Body of pancreas (tissue), 4 donors: ENCODE data around the gene RPS27L. TPM values are rescaled to one million over a fixed set of nuclear protein-coding genes. Genes with fewer than 3 reads are reported as not detected.

Experiments
- ATAC-seq: fragments of 150-250 bp; one replicate; pipeline ENCODE4 v1.9.1; 2016
- DNase-seq, 4 donors: peaks; one replicate each; pipeline ENCODE4 v3.0.0-alpha.2; 2019
- H3K27ac ChIP-seq, 4 donors: fragments of 200-600 bp; sonication (generic); 1 replicate in 3 of 4; 2 replicates in 1 of 4; pipeline versions ENCODE4 v1.5.1 to v1.6.1; 2016 to 2019; ENCODE audit warnings: mild to moderate bottlenecking in 1 of 4, mixed read lengths in 1 of 4, moderate library complexity in 1 of 4
- H3K27me3 ChIP-seq, 2 donors: fragments of 200-600 bp; sonication (generic); one replicate each; pipeline ENCODE4 v1.6.0; 2016; ENCODE audit warnings: mild to moderate bottlenecking in 1 of 2
- H3K36me3 ChIP-seq, 2 donors: fragments of 200-600 bp; sonication (generic); replicated peaks in 1 of 2; 2 replicates each; pipeline ENCODE4 v1.5.1; 2016; ENCODE audit warnings: low read depth in 2 of 2; ENCODE audit not compliant: insufficient read depth in 1 of 2
- H3K4me1 ChIP-seq: fragments of 200-600 bp; sonication (generic); one replicate; pipeline ENCODE4 v1.6.0; 2016
- H3K4me3 ChIP-seq, 2 donors: fragments of 200-600 bp; sonication (generic); 1 replicate in 1 of 2; 2 replicates in 1 of 2; pipeline ENCODE4 v1.5.1; 2016 to 2019
- H3K9me3 ChIP-seq, 3 donors: fragments of 200-600 bp; sonication (generic); 1 replicate in 2 of 3; 2 replicates in 1 of 3; pipeline ENCODE4 v1.5.1; 2016
- POLR2A ChIP-seq, 3 donors: fragments of 450-650 bp; IDR thresholded peaks; one replicate each; pipeline ENCODE4 v1.6.1; 2016; ENCODE audit warnings: antibody characterized with exemption in 3 of 3, mild to moderate bottlenecking in 2 of 3
- WGBS, 2 donors: methylation state at CpG; one replicate each; pipeline ENCODE4 v1.1.5; 2017; 5-methylcytosine and 5-hydroxymethylcytosine counted together
- intact Hi-C: fragments of 100-400 bp; cut with DNase I; formaldehyde crosslinking; loops from one replicate; pipeline ENCODE4 v1.15.1; 2023
- total RNA-seq, 2 donors: library from RNA; depleted of rRNA; stranded (reverse); fragments of >200 nt; gene quantifications; one replicate each; pipeline ENCODE4 v1.1.0, GENCODE V29; 2016
- TF ChIP-seq, protein P1 (sequence below), 7 experiments: fragments of 450-650 bp in 4 of 7; fragments of 200-600 bp in 3 of 7; sonication (generic) in 3 of 7; IDR thresholded peaks; one replicate each; pipeline ENCODE4 v1.5.1; 2016 to 2019; ENCODE audit warnings: antibody characterized with exemption in 7 of 7

The RPS27L gene
- total RNA-seq, 2 donors from 2014 or later, result 15.2 to 37.9 TPM

DNA sequence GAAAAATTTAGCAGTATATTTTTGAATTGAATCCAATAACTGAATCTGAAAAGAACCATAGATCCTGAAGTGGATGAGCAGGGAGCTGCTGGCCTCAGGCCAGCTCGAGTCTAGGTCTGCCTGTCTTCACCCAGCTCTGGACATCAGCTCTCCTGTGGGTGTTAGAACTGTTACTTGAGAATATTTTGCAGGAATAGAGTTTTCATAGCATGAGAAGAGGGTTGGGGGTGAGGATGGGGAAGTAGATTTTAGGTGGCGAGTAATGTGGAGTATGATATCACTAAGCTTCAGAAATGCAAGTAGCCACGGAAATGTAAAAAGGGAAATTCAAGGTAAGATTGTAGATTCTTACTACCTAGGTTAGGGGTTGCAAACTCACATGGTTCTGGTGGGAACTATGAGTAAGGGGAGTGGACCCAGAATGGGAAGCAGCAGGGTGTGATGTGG, 38.3 kb upstream of the RPS27L start:
- no peaks in the 10 kb centered on the region for H3K27me3 ChIP-seq
- ATAC-seq, result no peak
- TF ChIP-seq POLR2A (IDR thresholded peaks at IDR 0.05), result no peak
- TF ChIP-seq, protein P1, sequence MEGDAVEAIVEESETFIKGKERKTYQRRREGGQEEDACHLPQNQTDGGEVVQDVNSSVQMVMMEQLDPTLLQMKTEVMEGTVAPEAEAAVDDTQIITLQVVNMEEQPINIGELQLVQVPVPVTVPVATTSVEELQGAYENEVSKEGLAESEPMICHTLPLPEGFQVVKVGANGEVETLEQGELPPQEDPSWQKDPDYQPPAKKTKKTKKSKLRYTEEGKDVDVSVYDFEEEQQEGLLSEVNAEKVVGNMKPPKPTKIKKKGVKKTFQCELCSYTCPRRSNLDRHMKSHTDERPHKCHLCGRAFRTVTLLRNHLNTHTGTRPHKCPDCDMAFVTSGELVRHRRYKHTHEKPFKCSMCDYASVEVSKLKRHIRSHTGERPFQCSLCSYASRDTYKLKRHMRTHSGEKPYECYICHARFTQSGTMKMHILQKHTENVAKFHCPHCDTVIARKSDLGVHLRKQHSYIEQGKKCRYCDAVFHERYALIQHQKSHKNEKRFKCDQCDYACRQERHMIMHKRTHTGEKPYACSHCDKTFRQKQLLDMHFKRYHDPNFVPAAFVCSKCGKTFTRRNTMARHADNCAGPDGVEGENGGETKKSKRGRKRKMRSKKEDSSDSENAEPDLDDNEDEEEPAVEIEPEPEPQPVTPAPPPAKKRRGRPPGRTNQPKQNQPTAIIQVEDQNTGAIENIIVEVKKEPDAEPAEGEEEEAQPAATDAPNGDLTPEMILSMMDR (IDR thresholded peaks at IDR 0.05), result no peak
- H3K9me3 ChIP-seq, result no peaks in the 10 kb centered on the region
- WGBS, 2 donors, result 72 to 89% methylated on average over 3 of the region's 3 CpGs
- no peaks in the 10 kb centered on the region for H3K36me3 ChIP-seq
- peaks cover 23% of the 10 kb centered on the region for H3K4me1 ChIP-seq
- H3K4me3 ChIP-seq, result no peak overlapping the region
- no peak overlapping the region for H3K27ac ChIP-seq
- DNase-seq, result peak in 1 of 4 donors; percentile 25
- intact Hi-C loops, result no loop called here

DNA sequence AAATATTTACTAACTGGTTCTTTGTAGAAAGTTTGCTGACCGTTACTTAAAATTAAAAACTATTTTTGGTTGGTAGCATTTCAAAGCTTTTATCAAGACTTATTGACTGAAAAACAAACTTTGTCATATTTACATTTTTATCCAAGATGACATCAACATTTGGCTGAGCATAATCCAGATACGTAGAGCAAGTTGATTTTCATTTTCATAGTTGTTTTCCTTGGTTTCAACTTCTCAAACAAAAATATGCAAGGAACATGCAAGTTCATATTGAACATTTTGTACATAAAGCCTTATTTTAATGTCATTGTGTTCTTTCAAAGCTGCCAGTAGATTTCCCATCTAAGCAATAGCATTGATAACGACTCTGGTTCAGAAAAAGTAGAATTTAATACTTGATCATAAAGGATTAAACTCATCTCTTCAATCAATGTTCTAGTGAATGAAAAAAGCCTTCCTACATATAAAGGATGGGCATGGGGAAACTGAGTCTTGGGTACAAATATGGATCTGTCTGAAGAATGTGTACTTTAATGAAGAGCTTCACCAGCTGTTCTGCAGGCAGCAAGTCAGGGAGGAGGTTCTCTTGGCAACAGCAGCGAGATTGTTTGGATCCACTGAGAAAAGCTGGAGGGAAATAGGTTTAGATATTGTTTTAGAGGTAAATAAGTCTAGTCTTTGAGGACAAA, 37.7 kb upstream of the RPS27L start:
- H3K27ac ChIP-seq, result peak overlapping the region in 1 of 4 donors; percentile 9
- DNase-seq (no peak), ATAC-seq (no peak)
- no peaks in the 10 kb centered on the region for H3K36me3 ChIP-seq
- no peaks in the 10 kb centered on the region for H3K9me3 ChIP-seq
- H3K4me3 ChIP-seq, result no peak overlapping the region
- no peak for TF ChIP-seq POLR2A (IDR thresholded peaks at IDR 0.05)
- TF ChIP-seq, protein P1 (IDR thresholded peaks at IDR 0.05), result no peak
- intact Hi-C loops, result no loop called here
- H3K27me3 ChIP-seq, result no peaks in the 10 kb centered on the region
- H3K4me1 ChIP-seq, result peaks cover 29% of the 10 kb centered on the region
- WGBS, 2 donors, result 51 to 56% methylated on average over 4 of the region's 4 CpGs

DNA sequence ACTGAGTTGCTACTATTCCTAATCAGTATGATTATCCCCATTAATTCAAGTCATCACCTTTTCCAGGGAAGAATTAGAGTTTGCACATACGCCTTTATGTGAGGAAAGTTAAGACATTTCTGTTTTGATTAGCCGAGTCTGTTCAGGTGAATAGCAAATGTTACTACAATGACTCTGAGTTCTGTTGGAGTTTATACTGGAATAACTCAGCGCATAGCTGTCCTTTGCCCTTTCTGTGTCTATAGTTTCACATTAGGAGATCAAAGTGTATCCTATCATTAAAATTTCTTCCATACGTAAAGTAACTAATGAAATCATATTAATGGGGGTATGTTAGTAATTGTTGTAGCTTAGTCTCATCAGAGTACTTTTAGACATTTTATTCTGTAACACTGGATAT, 37.0 kb upstream of the RPS27L start:
- Histone ChIP-seq H3K9me3 (no peaks in the 10 kb centered on the region), H3K4me3 (no peak overlapping the region), H3K27me3 (no peaks in the 10 kb centered on the region), H3K27ac (no peak overlapping the region), H3K4me1 (peaks cover 29% of the 10 kb centered on the region), H3K36me3 (no peaks in the 10 kb centered on the region)
- 83 to 89% methylated on average over 4 of the region's 4 CpGs for WGBS, 2 donors
- ATAC-seq (no peak), DNase-seq (no peak)
- intact Hi-C loops, result no loop called here
- TF ChIP-seq, protein P1 (IDR thresholded peaks at IDR 0.05), result no peak
- TF ChIP-seq POLR2A (IDR thresholded peaks at IDR 0.05), result no peak

DNA sequence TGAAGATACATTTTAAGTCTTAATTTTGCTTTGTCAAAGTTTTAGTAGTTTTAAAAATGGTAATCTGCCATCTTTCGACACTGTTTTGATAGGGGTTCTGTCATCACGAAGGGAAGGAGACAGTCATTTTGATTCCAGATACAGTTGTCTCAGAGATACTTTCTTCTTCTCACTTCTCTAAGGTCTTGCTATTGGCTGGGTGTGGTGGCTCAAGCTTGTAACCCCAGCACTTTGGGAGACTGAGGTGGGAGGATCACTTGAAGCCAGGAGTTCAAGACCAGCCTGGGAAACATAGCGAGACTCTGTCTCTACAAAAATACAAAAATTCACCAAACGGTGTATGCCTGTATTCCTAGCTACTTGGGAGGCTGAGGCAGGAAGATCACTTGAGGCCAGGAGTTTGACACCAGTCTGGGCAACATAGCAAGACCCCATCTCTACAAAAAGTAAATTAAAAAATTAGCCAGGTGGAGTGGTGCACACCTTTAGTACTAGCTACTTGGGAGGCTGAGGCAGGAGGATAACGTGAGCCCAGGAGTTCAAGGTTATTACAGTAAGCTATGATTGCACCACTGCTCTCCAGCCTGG, 35.4 kb upstream of the RPS27L start:
- TF ChIP-seq, protein P1 (IDR thresholded peaks at IDR 0.05), result no peak
- no peak for TF ChIP-seq POLR2A (IDR thresholded peaks at IDR 0.05)
- Histone ChIP-seq H3K4me3 (no peak overlapping the region), H3K4me1 (peaks cover 23% of the 10 kb centered on the region)

More for the DNA sequence above, 35.4 kb upstream of the RPS27L start:
- intact Hi-C loops, result no loop called here
- Histone ChIP-seq H3K36me3 (no peaks in the 10 kb centered on the region), H3K9me3 (no peaks in the 10 kb centered on the region), H3K27me3 (no peaks in the 10 kb centered on the region), H3K27ac (no peak overlapping the region)
- 83 to 87% methylated on average over 5 of the region's 5 CpGs for WGBS, 2 donors
- DNase-seq (no peak), ATAC-seq (no peak)
